Putamen (tissue), 1 donor: ENCODE measurements around the gene CDK6.
A peak's percentile ranks its signal among the peaks of the same experiment; 100 is the strongest.

ENCODE experiments used
- DNase-seq: peaks from one replicate; pipeline ENCODE4 v3.0.0-alpha.2; 2016; ENCODE audit warnings: low spot score

Gene CDK6

DNA sequence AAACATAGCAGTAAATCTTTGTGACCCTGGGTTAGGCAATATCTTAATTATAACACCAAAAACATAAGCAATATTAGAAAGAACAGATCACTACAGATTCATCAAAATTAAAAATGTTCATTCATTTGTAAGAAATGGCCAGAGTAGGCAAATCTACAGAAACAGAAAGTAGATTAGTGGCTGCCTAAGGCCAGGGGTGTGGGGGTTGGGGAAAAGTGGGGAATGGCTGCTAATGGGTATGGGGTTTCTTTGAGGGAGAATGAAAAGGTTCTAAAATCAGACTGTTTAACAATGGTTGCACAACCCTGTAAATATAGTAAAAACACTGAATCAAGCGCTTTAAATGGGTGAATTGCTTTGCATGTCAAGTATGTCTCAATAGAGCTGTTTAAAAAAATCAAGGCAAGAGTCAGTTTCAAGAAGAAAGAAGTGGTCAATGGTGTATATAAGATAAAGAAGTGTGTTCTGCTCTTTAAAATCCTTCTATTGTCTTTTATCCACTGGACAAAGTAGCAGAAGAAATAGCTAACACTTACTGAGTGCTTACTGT lies 42.6 kb downstream of the CDK6 start:
- no peak for DNase-seq

DNA sequence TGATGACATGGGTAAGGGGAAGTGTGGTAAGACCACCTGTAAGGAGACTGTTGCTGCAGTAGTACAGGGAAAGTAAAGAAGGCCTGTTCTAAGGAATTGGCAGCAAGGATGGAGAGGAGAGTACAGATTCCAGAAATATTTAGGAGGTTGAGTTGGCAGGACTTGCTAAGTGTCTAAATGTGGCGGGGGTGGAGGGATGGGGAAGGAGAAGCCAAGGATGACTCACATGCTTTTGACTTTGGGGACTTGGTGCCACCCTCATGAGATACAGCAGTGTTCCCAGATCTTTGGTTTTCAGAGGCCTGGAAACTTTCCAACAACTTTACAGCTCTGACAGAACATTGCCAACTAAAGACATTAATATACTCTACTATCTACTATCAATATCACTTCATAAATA lies 45.4 kb downstream of the CDK6 start:
- DNase-seq, result peak; percentile 69

DNA sequence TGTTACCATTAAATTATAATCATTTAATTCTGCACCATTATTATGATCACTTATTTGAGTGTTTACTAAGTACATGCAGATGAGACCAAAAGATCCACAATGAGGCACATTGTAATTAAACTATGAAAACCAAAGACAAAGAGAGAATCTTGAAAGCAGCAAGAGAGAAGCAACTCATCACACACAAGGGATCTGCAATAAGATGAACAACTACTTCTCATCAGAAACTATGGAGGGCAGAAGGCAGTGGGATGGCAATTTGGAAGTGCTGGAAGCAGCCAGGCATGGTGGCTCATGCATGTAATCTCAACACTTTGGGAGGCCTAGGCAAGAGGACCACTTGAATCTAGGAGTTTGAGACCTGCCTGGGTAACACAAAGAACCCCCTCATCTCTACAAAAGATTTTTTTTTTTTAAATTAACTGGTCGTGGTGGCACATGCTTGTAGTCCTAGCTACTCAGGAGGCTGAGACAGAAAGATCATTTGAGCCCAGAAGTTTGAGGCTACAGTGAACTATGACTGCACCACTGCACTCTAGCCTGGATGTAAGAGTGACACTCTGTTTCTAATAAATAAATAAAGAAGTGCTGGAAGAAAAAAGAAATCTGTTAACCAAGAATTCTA lies 47.7 kb downstream of the CDK6 start:
- no peak for DNase-seq

DNA sequence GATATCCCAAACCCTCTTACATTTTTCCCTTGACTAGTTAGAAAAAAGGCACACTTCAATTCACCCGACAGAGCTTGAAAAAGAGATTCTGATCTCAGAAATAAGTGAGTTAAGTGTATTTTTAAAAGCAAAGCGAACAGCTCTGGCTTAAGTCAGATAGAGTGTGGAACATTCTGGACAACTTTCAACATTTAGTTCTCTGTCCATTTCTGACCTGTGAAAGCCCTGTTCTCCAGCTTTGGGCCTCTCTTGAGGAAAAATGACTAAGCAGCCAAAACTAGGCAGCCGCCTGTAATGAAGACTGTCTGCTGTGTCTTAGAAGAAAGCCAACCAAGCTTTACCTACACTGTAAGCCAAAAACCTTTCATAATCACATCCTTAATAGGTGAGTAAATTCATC lies 50.5 kb downstream of the CDK6 start:
- no peak for DNase-seq

DNA sequence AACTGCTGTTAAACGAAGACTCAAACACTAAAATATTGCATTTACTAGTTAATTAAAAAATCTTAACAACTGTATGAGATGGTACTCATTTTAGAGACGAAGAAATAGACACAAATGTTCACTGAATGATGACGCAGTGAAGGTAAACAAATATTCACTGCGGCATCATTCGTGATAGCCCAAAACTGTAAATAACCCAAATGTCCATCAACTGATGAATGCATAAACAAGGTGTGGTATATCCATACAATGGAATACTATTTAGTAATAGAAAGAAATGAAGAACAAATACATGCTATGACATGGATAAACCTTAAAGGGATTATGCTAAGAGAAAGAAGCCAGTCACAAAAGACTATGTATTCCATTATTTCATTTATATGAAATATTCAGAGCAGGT lies 51.4 kb downstream of the CDK6 start:
- DNase-seq, result no peak

DNA sequence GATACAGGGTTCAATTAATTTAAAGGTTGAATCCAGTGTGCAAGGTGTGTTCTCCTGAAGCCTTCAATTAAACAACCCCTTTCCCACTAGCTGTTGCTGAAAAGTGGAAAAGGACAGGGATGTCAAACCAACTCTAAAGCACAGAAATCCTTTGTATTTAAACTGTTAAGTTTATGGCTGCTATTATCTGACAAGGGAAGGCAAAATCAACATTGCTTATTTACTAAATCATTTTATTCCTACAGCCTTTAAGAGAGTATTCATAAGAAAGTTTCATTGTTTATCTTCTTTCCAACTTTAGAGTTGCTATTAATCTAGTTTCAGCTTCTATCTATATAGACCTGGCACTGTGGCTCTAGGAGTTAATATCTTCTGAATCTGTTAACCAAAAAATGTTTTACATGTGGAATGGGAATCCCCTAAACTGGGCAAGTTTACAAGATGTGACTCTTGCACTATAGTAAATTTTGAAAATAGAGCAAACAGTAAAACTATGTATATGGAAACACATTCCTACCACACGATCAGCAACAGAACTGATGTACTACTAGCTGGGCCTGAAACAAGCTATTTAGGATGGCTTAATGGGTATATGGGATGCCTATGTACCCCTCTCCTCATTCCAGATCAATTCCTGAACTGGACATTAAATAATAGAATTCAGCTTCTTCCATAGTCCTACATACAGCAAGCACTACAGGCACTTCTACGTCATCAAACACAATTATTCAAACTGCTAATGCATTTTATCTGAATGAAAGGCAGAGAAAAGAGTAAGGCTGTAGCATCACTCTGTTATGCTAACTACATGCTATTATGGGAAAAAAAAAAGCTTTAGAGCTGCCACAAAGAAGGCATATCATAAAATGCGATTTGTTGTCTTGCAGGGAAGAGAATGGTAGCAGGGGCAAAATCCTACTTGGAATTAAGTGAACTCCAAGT lies 52.8 kb downstream of the CDK6 start:
- no peak for DNase-seq

DNA sequence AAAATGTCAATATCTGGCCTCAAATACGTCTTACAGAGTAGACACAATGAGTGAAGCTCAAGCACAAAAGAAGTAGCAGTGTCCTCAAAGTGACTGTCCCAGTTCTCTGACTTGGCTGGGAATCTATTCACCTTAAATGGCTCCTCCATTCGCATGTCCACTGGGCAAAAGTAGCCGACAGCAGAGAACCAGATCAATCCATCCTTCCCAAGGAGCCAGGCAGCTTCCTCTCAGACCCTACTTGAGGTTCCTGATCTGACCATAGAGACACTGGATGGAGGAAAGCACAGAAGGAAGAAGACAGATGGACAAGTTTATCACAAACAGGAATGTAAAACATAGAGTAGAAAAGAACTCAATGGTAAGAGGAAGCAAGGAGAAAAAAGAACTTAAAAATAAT lies 53.5 kb downstream of the CDK6 start:
- DNase-seq, result no peak

DNA sequence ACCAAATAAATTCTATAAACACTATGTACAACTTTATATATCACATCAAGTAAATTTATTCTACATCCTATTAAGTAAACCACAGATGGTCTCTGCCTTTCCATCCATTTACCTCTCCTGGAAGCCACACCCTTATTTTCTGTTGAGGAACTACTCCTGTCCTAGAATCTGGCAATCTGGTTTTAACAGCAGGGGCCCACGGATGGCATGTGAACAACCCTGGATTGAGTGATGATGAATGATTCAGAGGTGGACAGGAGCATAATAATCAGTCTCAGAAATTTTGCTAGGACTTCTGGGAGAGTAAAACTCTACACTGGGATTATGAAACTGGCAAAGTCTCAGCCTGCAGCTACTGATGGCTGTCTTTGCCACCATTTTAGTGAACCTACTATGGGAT lies 54.1 kb downstream of the CDK6 start:
- no peak for DNase-seq

DNA sequence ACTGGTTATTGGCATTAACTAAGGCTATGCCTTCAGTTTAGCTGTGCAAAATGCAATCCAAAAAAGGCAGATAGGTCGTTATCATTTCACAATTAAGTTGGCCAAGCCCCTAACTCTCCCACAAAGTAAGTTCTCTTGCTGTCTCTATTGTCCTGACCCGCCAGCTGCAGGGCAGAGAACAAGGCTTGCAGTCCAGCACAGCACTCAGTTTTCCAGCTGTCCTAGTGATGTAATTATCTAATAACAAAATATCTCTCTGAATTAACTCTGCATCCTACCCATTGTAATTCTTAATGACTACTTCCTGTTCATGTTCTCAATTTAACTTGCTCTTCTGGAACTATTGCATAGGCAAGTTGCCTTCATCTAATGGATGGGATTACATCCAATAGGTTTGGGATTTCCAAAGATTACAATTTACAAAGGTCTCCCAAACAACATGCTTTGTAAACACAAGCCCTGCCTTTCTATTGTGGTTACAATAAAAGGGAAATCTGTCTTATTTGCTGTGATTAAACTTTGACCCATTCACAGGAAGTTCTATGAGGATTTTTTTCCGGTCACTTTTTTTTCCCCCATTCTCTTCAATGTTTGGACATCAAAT lies 55.2 kb downstream of the CDK6 start:
- peak; percentile 86 for DNase-seq

DNA sequence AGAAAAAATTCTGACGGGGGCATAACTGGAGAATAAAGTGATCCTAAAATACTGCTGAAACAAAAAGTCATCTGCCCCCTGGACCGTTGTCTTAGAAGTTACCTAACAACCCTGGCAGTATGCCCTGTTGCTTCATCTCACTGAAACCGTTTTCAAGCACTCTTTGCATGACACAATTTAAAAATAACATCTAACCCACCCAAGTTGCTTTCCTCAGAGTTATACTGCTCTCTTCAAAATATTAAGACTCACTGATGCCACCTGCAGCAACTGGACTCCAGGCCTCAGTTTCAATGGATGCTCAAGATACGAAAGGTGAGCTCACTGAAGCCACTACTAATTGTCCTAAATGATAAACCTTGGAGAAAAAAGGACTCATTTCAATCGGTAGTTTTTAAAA lies 57.4 kb downstream of the CDK6 start:
- no peak for DNase-seq

DNA sequence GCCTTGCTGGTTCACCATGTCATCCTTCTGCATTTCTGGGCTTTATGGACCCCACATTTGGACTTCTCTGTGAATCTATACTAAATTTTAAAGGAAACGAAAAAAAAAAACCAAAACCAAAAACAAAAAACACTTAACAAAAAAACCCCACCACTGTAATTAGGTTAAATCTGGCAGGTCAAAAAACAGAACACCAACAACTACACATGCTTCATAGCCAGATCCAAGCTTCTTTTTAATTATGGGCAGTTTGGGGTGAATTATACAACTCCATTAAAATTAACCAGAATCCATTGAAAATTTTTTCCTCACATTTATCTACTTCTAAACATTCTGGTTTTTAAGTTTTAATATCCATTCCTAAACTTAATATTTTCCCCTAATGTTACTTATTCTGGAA lies 58.4 kb downstream of the CDK6 start:
- DNase-seq, result no peak

DNA sequence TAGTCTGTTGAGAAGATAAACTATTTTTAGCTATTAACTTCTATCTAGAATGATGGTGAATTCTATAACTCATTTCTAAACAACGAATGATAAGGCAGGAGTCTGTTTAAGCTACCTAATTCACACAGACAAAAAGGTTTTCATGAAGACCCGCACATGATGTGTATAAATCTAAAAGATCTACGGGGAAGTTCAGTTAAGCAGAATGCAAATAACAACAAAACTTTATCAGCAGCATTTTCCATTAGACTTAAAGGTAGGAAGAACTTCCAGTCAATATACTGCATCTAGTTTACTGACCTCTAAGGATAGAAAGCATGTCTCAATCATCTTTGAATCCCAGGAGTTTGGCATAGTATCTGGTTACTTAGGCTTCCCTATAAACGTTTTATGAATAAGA lies 62.6 kb downstream of the CDK6 start:
- no peak for DNase-seq

DNA sequence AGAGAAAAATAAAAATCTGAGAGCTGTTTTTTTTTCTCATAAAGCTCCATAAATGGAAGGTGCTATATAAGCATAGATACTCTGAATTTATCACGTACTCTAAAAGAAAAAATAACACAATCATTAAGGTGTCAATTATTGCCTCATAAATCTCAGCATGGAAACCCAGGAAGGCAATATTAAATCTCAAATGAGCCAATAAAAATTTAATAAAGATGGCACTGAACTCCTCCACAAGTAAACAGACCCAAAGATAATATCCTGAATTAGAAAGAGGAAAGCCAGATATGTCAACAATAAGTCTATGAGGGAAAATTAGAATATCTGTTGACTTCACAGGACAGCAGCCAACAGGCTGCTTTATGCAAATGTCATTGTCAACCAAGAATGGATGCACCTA lies 66.5 kb downstream of the CDK6 start:
- DNase-seq, result no peak

DNA sequence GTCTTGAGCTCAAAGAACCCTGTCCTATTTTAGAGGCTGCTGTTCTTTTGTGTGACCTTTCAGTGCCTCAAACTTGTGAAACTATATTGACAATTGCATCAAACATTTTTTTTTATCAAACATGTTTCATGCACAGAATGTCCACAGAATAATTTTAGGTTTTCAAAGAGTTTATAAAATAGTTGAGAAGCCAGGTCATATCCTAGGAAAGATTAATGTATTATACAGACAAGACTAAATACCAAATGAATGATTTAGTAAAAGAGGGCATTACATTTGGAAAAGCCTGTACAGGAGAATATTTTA lies 67.0 kb downstream of the CDK6 start:
- DNase-seq, result no peak

DNA sequence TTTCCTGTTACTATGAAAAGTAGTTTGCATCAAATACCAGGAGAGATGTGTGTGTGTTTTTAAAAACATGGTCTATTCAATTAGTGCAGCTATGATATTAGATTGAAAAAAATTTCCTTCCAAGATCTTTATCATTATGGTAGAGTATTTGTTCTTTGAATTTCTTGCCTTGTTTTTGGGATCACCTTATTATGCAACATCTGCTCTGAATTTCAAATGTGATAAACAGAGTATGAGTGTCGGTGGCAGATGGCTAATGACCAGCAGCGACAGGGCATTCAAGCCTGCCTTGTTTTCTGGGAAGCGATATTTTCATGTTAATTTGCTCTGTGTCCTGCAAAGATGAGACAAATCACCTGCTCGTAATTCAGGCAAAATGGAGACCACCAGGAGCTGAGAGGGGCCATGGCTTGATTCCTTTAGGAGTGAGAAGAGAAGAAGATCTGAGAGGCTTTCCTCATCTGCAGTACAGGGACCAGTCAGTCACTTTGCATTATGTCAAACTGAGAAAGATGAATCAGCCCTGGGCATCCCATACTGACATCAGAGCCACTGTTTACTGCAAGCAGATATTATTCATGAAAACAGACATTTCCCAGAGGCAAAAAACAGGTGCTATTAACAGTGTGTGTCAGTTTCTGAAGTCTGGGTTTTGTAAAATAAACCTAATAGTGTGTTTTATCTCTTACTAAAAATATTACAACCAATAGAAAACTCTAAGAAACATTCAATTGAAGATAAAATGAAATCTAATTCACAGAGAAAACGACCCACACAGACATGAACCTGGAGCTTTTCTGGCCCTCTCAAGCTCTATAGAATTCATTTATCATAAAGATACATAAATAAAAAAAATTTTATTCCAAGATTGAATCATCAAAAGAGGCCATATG lies 67.6 kb downstream of the CDK6 start:
- peak; percentile 42 for DNase-seq

DNA sequence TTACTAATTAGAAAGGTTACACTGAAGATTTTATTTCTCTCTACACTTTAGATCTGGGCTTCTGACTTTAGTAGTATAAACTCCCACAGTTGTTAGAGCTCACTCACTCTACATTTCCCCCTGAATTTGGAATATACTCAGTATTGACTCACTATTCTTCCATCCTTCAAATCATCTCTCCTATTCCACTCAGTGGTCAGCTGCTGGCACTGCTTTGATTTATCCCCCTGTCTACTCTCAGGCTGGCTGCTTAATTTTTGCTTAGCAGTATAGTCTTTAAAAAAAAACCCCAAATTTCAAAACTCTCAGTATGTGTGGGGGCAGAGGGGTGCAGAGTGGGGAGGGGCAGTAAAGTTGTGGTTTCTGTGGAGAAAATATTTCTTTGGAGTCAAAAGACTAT lies 68.9 kb downstream of the CDK6 start:
- DNase-seq, result no peak

DNA sequence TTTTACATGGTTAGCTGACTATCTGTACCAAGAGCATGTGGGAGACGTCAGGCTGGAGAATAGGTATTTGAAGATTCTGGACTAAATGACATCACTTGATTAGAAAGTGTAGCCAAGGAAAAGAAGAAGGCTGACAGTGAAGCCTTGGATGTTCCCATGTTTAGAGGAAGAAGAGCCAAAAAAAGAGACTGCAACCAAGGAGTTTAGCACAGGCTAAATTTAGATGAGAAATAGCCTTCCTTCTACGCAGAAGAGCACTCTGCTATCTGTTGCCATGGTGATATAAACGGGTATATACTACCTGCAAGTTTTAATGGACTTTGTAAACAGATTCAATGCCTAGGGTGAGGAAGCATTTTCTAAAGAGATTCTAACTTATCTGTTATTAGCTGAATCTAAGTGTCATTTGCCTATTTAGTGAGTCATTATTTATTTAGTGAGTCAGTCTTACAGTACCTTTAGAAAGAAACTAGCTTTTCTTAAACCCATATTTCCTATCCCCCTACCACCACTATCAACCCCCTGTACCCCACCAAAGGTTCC lies 69.8 kb downstream of the CDK6 start:
- no peak for DNase-seq

DNA sequence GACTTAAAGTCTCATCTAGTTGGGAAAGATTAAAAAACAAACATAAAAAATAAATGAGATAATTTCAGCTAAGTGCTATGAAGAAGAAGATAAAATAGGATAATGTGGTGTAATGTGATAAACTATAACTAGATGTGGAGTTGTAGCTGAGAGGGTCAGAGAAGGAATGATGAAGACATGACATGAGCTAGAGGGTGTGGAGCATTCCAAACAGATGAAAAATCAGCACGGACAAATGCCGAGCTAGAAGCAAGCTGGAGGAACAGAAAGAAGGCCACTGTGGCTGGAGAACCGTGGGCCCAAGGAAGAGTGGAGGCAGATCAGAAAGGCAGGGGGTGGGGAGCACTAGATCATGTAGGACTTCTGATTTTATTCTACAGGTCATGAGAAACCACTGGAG lies 70.6 kb downstream of the CDK6 start:
- DNase-seq, result no peak

DNA sequence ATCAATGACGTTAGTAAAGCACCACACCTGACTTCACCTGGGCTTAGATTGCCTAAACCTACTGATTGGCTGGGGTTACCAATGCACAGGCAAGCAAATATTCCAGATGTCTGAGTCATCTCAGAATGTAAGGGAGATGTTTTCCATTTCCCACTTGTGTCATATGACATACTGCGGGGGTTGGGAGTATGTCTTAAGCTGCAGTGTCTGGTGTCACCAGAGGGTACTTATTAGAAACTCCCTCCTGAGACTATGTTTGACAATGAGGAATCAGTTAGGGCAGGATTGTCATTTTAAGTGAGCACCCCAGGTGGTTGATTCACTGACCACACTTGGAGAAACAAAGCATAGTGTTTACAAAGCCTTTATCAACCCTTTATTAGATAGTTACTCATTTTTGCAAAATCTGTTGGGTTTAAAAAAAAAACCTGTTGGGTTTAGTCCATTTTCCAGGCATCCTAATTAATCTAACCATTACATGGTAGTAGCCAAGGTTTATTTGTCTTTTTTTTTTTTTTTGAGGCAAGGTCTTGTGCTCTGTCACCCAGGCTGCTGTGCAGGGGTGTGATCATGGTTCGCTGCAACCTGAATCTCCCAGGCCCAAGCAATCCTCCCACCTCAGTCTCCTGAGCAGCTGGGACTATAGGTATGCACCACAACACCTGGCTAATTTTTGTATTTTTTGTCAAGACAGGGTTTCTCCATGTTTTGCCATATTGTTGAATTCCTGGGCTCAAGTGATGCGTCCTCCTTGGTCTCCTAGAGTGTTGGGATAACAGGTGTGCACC lies 72.5 kb downstream of the CDK6 start:
- DNase-seq, result no peak

DNA sequence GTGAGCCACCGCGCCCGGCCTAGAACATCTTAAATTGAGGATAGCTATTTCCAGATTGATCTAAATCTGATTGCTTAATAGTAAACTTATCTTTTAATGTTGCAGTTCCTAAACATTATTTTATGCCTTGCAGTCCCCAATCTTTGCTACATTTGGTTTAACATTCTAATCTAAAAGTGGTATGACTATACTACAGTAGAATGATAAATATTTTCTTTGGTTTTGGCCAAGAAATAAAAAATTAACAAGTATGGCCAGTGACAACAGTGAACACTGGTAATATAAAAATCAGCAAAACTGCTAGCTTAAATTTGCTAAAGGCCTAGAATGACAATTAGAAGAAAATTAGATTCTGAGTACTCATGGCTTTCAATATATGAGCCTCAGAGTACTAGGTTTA lies 73.5 kb downstream of the CDK6 start:
- no peak for DNase-seq
